Measurements from ENCODE around the gene BRF1. TPM values are rescaled to one million over a fixed set of nuclear protein-coding genes. Genes with fewer than 3 reads are reported as not detected.

BRF1 gene
- total RNA-seq, 4 donors from 2014 or later: 37.9 to 102 (median 52.5) TPM

DNA sequence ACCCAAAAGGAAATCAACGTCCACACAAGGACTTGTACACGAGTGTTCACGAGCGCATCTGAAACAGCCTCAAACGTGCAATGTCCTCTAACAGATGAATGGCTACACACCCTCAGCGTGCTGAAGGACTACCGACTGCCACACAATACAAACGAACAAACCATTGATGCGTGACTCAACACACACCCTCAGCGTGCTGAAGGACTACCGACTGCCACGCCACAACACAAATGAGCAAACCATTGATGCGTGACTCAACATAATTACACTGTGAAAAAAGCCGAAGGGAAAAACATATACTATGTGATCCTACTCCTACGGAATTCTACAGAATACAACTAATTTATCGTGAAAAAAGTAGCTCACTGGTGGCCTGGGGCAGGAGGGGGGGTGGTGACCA, 77.5 kb downstream of the BRF1 start:
- no peaks in the 10 kb centered on the region for H3K27me3 ChIP-seq
- no peaks in the 10 kb centered on the region for H3K4me1 ChIP-seq
- H3K36me3 ChIP-seq: peaks cover 73% of the 10 kb centered on the region
- DNase-seq (ENCODE audit: low spot score in 2 of 2): no peak
- no peak overlapping the region for H3K27ac ChIP-seq
- WGBS: 88% methylated on average over 16 of the region's 16 CpGs
- no peaks in the 10 kb centered on the region for H3K9me3 ChIP-seq
- TF ChIP-seq POLR2AphosphoS5 (IDR thresholded peaks at IDR 0.05) (no peak), POLR2A (IDR thresholded peaks at IDR 0.05) (no peak), EP300 (IDR thresholded peaks at IDR 0.05) (no peak)
- H3K4me3 ChIP-seq: no peak overlapping the region

DNA sequence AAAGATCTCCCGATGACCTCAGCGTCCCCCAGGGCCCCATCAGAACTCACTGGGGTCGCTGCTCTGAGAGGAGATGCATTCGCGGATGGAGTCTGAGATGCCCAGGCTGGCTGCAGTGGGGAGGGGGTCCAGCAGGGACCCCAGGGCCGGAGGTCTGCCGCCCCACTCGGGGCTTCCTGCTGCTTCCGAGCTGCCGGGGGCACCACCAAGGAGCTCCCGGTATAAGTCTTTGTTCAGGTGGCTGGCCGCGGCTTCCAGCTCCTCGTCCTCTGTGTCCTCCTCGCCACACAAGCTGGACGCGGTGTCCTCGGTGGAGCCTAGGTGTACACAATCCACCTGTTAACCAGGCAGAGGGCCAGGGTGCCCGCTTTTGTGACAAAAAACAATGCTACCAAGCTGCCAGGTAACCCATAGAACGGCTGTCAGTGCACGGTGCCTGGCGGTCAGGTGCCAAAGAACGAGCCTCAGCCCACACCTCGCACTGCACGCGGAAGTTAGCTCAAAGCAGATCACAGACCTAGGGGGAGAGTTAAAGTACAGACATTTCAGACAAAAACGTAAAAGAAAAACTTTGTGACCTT, 79.1 kb downstream of the BRF1 start:
- no peak for DNase-seq (ENCODE audit: low spot score in 2 of 2)
- H3K4me3 ChIP-seq: no peak overlapping the region
- 96% methylated on average over 27 of the region's 27 CpGs for WGBS
- no peaks in the 10 kb centered on the region for H3K4me1 ChIP-seq
- no peak overlapping the region for H3K27ac ChIP-seq
- TF ChIP-seq POLR2AphosphoS5 (IDR thresholded peaks at IDR 0.05) (no peak), POLR2A (IDR thresholded peaks at IDR 0.05) (no peak), EP300 (IDR thresholded peaks at IDR 0.05) (no peak)
- TF ChIP-seq, protein P1, sequence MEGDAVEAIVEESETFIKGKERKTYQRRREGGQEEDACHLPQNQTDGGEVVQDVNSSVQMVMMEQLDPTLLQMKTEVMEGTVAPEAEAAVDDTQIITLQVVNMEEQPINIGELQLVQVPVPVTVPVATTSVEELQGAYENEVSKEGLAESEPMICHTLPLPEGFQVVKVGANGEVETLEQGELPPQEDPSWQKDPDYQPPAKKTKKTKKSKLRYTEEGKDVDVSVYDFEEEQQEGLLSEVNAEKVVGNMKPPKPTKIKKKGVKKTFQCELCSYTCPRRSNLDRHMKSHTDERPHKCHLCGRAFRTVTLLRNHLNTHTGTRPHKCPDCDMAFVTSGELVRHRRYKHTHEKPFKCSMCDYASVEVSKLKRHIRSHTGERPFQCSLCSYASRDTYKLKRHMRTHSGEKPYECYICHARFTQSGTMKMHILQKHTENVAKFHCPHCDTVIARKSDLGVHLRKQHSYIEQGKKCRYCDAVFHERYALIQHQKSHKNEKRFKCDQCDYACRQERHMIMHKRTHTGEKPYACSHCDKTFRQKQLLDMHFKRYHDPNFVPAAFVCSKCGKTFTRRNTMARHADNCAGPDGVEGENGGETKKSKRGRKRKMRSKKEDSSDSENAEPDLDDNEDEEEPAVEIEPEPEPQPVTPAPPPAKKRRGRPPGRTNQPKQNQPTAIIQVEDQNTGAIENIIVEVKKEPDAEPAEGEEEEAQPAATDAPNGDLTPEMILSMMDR (IDR thresholded peaks at IDR 0.05): no peak
- H3K9me3 ChIP-seq: no peaks in the 10 kb centered on the region
- H3K36me3 ChIP-seq: peaks cover 84% of the 10 kb centered on the region
- H3K27me3 ChIP-seq: no peaks in the 10 kb centered on the region

DNA sequence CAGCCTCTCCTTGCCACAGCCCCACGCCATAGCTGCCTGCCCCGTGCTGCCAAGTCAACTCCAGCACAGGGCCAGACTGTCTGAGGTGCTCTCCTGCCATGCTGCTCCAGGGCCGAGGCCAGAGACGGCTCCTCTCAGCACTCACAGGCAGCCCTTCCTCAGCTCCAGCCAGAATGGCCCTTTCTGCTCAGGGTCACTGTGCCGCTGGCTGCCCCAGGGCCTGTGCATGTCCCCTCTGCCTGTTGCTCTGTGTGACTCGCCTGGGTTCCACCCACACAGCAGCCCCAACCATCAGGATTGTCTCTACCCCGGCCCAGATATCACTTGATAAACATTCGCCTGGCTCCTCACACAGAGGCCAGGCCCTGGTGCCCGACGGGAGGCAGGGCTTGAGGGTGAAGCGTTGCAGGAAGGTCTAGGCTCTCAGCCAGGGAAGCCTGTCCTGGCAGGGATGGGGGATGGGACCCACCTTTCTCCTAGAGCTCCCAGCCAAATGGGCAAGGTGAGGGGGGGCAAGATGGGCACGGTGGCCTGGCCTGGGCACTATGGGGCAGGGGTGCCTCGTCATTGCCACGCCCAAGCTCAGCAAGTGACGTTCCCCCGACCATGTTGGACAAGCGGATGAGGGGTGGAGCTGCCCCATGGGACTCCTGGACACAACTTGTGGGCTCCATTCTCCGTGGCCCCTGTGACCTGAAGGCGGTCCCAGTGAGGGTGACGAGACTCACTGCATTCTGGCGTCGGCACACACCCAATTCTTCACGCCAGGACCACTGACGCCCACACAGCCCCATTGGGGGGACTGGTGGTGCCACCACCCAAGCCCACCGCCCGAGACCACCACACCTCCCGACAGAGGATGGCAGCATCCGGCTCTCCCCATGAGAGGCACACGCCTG, 79.9 kb downstream of the BRF1 start:
- peaks cover 83% of the 10 kb centered on the region for H3K36me3 ChIP-seq
- no peak for DNase-seq (ENCODE audit: low spot score in 2 of 2)

GRCh38 chr14:105219753-105220152, 81.0 kb downstream of the BRF1 start:
- Histone ChIP-seq H3K4me3 (no peak overlapping the region), H3K36me3 (peaks cover 75% of the 10 kb centered on the region), H3K9me3 (no peaks in the 10 kb centered on the region), H3K4me1 (no peaks in the 10 kb centered on the region), H3K27me3 (no peaks in the 10 kb centered on the region), H3K27ac (no peak overlapping the region)
- 92% methylated on average over 10 of the region's 17 CpGs for WGBS
- no peak for TF ChIP-seq POLR2AphosphoS5 (IDR thresholded peaks at IDR 0.05)
- TF ChIP-seq, protein P1 (IDR thresholded peaks at IDR 0.05): no peak
- no peak for TF ChIP-seq POLR2A (IDR thresholded peaks at IDR 0.05)
- no peak for TF ChIP-seq EP300 (IDR thresholded peaks at IDR 0.05)
- no peak for DNase-seq (ENCODE audit: low spot score in 2 of 2)

More for the DNA sequence above, 79.9 kb downstream of the BRF1 start:
- 80% methylated on average over 20 of the region's 29 CpGs for WGBS
- H3K9me3 ChIP-seq: no peaks in the 10 kb centered on the region
- no peak for TF ChIP-seq EP300 (IDR thresholded peaks at IDR 0.05)
- TF ChIP-seq, protein P1 (IDR thresholded peaks at IDR 0.05): no peak
- no peak for TF ChIP-seq POLR2AphosphoS5 (IDR thresholded peaks at IDR 0.05)
- no peak for TF ChIP-seq POLR2A (IDR thresholded peaks at IDR 0.05)
- H3K27me3 ChIP-seq: no peaks in the 10 kb centered on the region
- no peak overlapping the region for H3K4me3 ChIP-seq
- H3K4me1 ChIP-seq: no peaks in the 10 kb centered on the region
- no peak overlapping the region for H3K27ac ChIP-seq

- WGBS: 96% methylated on average over 15 of the region's 29 CpGs
- H3K4me1 ChIP-seq: no peaks in the 10 kb centered on the region
- H3K27ac ChIP-seq: no peak overlapping the region
- peaks cover 75% of the 10 kb centered on the region for H3K36me3 ChIP-seq
- no peaks in the 10 kb centered on the region for H3K9me3 ChIP-seq
- TF ChIP-seq, protein P1 (IDR thresholded peaks at IDR 0.05): no peak
- TF ChIP-seq EP300 (IDR thresholded peaks at IDR 0.05) (no peak), POLR2AphosphoS5 (IDR thresholded peaks at IDR 0.05) (no peak), POLR2A (IDR thresholded peaks at IDR 0.05) (no peak)
- no peak for DNase-seq (ENCODE audit: low spot score in 2 of 2)
- H3K27me3 ChIP-seq: no peaks in the 10 kb centered on the region
- no peak overlapping the region for H3K4me3 ChIP-seq
Observed at GRCh38 chr14:105219043-105219612, 81.7 kb downstream of the BRF1 start.

Measured in suprapubic skin (tissue), 4 donors.